WTC11 (cell line): ENCODE measurements around the gene RNF151. TPM values are rescaled to one million over a fixed set of nuclear protein-coding genes. Genes with fewer than 3 reads are reported as not detected.
"Not testable (repeated sequence)": the region's sequence is repeated elsewhere in the genome, so short reads cannot be mapped to it uniquely, and the experiment has no call there.

Source experiments
- ATAC-seq: fragments of 200-7000 bp; cut with Tn5 transposase; 2 replicates; pipeline ENCODE4 v1.10.0; 2021; ENCODE audit warnings: mild to moderate bottlenecking, moderate library complexity
- CTCF ChIA-PET: fragments of 300-600 bp; sonication (Branson Sonifier 250); formaldehyde crosslinking; loops from one replicate; lab custom pipeline; 2021; ENCODE audit warnings: antibody characterized with exemption; lab: Charles Lee
- POLR2A ChIA-PET: fragments of 350-600 bp; sonication (Branson Sonifier 250); formaldehyde crosslinking; loops from one replicate; lab custom pipeline; 2021; ENCODE audit warnings: antibody characterized with exemption; lab: Charles Lee
- DNase-seq: peaks from one replicate; pipeline ENCODE4 v3.0.0; 2021; ENCODE audit warnings: low spot score
- H3K27ac Mint-ChIP-seq: 2 replicates; pipeline ENCODE4 v1.8.0; 2021; ENCODE audit warnings: mixed read lengths
- H3K27me3 Mint-ChIP-seq: 2 replicates; pipeline ENCODE4 v1.8.0; 2021; ENCODE audit warnings: low read depth, mild to moderate bottlenecking, moderate library complexity, mixed read lengths
- H3K36me3 Mint-ChIP-seq: 2 replicates; pipeline ENCODE4 v1.8.0; 2021; ENCODE audit warnings: mixed read lengths
- H3K4me1 Mint-ChIP-seq: 2 replicates; pipeline ENCODE4 v1.8.0; 2022; ENCODE audit warnings: mixed read lengths
- H3K4me3 Mint-ChIP-seq: 2 replicates; pipeline ENCODE4 v1.8.0; 2021; ENCODE audit warnings: mild to moderate bottlenecking, moderate library complexity, mixed read lengths
- H3K9me3 Mint-ChIP-seq: 2 replicates; pipeline ENCODE4 v1.8.0; 2021; ENCODE audit warnings: mixed read lengths
- CBFB ChIP-seq: sonication (generic); formaldehyde crosslinking; IDR thresholded peaks from 2 replicates; pipeline ENCODE4 v1.8.1; 2022; ENCODE audit warnings: mild to moderate bottlenecking, low read depth, missing genetic modification reagents
- CTCF ChIP-seq: fragments of 200-600 bp; IDR thresholded peaks from 2 replicates; pipeline ENCODE4 v1.8.0; 2022; ENCODE audit warnings: antibody characterized with exemption
- E2F4 ChIP-seq: sonication (generic); formaldehyde crosslinking; IDR thresholded peaks from 2 replicates; pipeline ENCODE4 v1.8.1; 2022; ENCODE audit warnings: low read depth, mild to moderate bottlenecking, moderate library complexity, missing genetic modification reagents, borderline replicate concordance
- EMX1 ChIP-seq: fragments of 250-450 bp; sonication (Bioruptor Pico); IDR thresholded peaks from 2 replicates; pipeline ENCODE4 v1.8.0; 2021; ENCODE audit warnings: mild to moderate bottlenecking
- FOXJ3 ChIP-seq: sonication (generic); formaldehyde crosslinking; IDR thresholded peaks from 2 replicates; pipeline ENCODE4 v1.9.0; 2021; ENCODE audit warnings: missing genetic modification reagents, mild to moderate bottlenecking, borderline replicate concordance
- FOXP1 ChIP-seq: sonication (generic); formaldehyde crosslinking; IDR thresholded peaks from 2 replicates; pipeline ENCODE4 v1.8.0; 2022; ENCODE audit warnings: missing genetic modification reagents, mild to moderate bottlenecking, moderate library complexity, borderline replicate concordance
- NFATC4 ChIP-seq: fragments of 250-450 bp; sonication (Bioruptor Pico); IDR thresholded peaks from 2 replicates; pipeline ENCODE4 v1.9.0; 2021; ENCODE audit warnings: mild to moderate bottlenecking
- NR2C2 ChIP-seq: sonication (generic); formaldehyde crosslinking; IDR thresholded peaks from 2 replicates; pipeline ENCODE4 v1.8.0; 2022; ENCODE audit warnings: mild to moderate bottlenecking, missing genetic modification reagents
- PRRX2 ChIP-seq: fragments of 250-450 bp; sonication (Bioruptor Pico); IDR thresholded peaks from 2 replicates; pipeline ENCODE4 v1.8.0; 2021; ENCODE audit warnings: mild to moderate bottlenecking
- ZNF219 ChIP-seq: sonication (generic); formaldehyde crosslinking; IDR thresholded peaks from 2 replicates; pipeline ENCODE4 v1.8.0; 2023; ENCODE audit warnings: missing genetic modification reagents, mild to moderate bottlenecking, borderline replicate concordance
- ZNF263 ChIP-seq: sonication (generic); formaldehyde crosslinking; IDR thresholded peaks from 2 replicates; pipeline ENCODE4 v1.8.1; 2022; ENCODE audit warnings: low read depth, mild to moderate bottlenecking, moderate library complexity, missing genetic modification reagents
- ZNF317 ChIP-seq: sonication (generic); formaldehyde crosslinking; IDR thresholded peaks from 2 replicates; pipeline ENCODE4 v1.8.1; 2023; ENCODE audit warnings: low read depth, mild to moderate bottlenecking, moderate library complexity, missing genetic modification reagents, borderline replicate concordance
- ZNF416 ChIP-seq: fragments of 250-450 bp; sonication (Bioruptor Pico); IDR thresholded peaks from 2 replicates; pipeline ENCODE4 v1.9.0; 2021; ENCODE audit warnings: mild to moderate bottlenecking, inconsistent platforms
- ZSCAN18 ChIP-seq: fragments of 250-450 bp; sonication (Bioruptor Pico); IDR thresholded peaks from 2 replicates; pipeline ENCODE4 v2.1.2; 2022; ENCODE audit warnings: mild to moderate bottlenecking, moderate library complexity
- total RNA-seq: library from RNA; stranded (reverse); gene quantifications from 3 replicates; pipeline ENCODE4 v1.2.3, GENCODE V29; 2021
- TF ChIP-seq, protein P1 (sequence below): fragments of 250-450 bp; sonication (Bioruptor Pico); IDR thresholded peaks from 2 replicates; pipeline ENCODE4 v1.8.0; 2021; ENCODE audit warnings: mild to moderate bottlenecking
- TF ChIP-seq, protein P2 (sequence below): sonication (generic); formaldehyde crosslinking; IDR thresholded peaks from 2 replicates; pipeline ENCODE4 v1.8.0; 2022; ENCODE audit warnings: mild to moderate bottlenecking, missing genetic modification reagents
- TF ChIP-seq, protein P3 (sequence below): fragments of 250-450 bp; sonication (Bioruptor Pico); IDR thresholded peaks from 2 replicates; pipeline ENCODE4 v1.9.0; 2021; ENCODE audit warnings: moderate library complexity, mild to moderate bottlenecking, inconsistent platforms, borderline replicate concordance

The RNF151 gene
- total RNA-seq, 1 experiment from 2014 or later = 0.31 TPM

DNA sequence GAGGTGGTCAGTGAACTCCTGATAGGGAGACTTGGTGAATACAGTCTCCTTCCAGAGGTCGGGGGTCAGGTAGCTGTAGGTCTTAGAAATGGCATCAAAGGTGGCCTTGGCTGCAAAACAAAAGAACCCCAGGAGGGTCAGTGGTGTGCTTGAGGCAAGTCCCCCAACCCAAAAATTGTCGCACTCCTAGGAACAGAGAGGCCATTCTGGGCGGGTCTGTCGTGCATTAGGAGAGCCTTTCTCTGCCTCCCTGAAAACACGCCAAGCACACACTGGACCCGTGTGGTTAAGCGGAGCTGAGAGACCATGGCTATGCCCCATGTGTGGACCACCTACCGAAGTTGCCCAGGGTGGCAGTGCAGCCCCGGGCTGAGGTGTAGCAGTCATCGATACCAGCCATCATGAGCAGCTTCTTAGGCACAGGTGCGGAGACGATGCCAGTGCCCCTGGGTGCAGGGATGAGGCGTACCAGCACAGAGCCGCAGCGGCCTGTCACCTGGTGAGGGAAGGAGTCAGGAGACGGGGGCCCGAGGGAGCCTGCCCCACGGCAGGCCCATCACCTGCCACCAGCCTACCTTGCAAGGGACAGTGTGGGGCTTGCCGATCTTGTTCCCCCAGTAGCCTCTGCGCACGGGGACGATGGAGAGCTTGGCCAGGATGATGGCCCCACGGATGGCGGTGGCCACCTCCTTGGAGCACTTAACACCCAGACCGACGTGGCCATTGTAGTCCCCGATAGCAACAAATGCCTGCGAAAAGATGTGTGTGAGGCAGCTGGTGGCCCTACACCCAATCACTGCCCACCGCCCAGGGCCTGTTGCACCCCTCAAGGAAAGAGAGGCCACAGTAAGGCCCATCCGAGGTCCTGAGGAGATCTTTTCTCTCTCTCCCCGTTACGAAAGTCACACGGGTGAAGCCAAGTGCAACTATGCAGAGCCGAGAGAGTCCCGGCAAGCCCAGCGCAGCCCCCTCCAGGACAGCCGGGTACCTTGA, 4.2 kb upstream of the RNF151 start:
- ChIA-PET POLR2A (interaction anchor here (0.7 to 2.0 kb wide), 3 partner anchors 9 to 193 kb away, joined by 3 to 10 read pairs (median 4); partner anchors contain the start of genes TBL3 and TRAF7), CTCF (interaction anchor here (1.0 to 1.7 kb wide), 3 partner anchors 16 to 39 kb away, joined by 3 to 5 read pairs (median 4); no protein-coding TSS in a partner anchor)
- peak overlapping the region; percentile 94 for H3K4me3 Mint-ChIP-seq
- peaks cover 35% of the 10 kb centered on the region for H3K36me3 Mint-ChIP-seq
- DNase-seq, ATAC-seq, H3K27me3 Mint-ChIP-seq, H3K9me3 Mint-ChIP-seq: not testable (repeated sequence)
- H3K27ac Mint-ChIP-seq = peak overlapping the region; percentile 97
- TF ChIP-seq, protein P1, sequence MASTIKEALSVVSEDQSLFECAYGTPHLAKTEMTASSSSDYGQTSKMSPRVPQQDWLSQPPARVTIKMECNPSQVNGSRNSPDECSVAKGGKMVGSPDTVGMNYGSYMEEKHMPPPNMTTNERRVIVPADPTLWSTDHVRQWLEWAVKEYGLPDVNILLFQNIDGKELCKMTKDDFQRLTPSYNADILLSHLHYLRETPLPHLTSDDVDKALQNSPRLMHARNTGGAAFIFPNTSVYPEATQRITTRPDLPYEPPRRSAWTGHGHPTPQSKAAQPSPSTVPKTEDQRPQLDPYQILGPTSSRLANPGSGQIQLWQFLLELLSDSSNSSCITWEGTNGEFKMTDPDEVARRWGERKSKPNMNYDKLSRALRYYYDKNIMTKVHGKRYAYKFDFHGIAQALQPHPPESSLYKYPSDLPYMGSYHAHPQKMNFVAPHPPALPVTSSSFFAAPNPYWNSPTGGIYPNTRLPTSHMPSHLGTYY (CRISPR knock-in tag) = peak; percentile 4; the same call in 1 of the 2 replicates
- TF ChIP-seq FOXP1 (CRISPR knock-in tag) (peak; percentile 53; the same call in 1 of the 2 replicates), NFATC4 (CRISPR knock-in tag) (peak; percentile 11; the same call in 1 of the 2 replicates)
- peaks cover 39% of the 10 kb centered on the region for H3K4me1 Mint-ChIP-seq

- TF ChIP-seq FOXJ3 (no peak), NR2C2 (CRISPR knock-in tag) (no peak), ZNF416 (CRISPR knock-in tag) (0 out of 2 replicates have a peak, but pooled peaks have one; percentile 11), ZNF219 (CRISPR knock-in tag) (peak; percentile 40; the same call in 1 of the 2 replicates), NFATC4 (CRISPR knock-in tag) (peak; percentile 59), PRRX2 (no peak), EMX1 (CRISPR knock-in tag) (peak; percentile 70; the same call in 1 of the 2 replicates), E2F4 (CRISPR knock-in tag) (0 out of 2 replicates have a peak, but pooled peaks have one; percentile 6)
- CTCF ChIA-PET = interaction anchor here (0.7 to 1.0 kb wide), 8 partner anchors 12 to 84 kb away, joined by 3 to 12 read pairs (median 4); partner anchors contain the start of genes NOXO1, NTHL1 and TSC2
- Mint-ChIP-seq H3K4me1 (peaks cover 39% of the 10 kb centered on the region), H3K27me3 (no peaks in the 10 kb centered on the region), H3K9me3 (no peaks in the 10 kb centered on the region), H3K27ac (peak overlapping the region; percentile 97), H3K36me3 (peaks cover 35% of the 10 kb centered on the region), H3K4me3 (peak overlapping the region; percentile 94)
- no peak for DNase-seq
- POLR2A ChIA-PET = interaction anchor here (0.7 to 2.3 kb wide), 17 partner anchors 8 to 758 kb away, joined by 3 to 20 read pairs (median 6); partner anchors contain the start of genes MAPK8IP3, MSRB1, NOXO1 and TRAF7
- ATAC-seq = no peak
These were observed 2.7 kb upstream of the RNF151 start for GRCh38 chr16:1963806-1964505.

DNA sequence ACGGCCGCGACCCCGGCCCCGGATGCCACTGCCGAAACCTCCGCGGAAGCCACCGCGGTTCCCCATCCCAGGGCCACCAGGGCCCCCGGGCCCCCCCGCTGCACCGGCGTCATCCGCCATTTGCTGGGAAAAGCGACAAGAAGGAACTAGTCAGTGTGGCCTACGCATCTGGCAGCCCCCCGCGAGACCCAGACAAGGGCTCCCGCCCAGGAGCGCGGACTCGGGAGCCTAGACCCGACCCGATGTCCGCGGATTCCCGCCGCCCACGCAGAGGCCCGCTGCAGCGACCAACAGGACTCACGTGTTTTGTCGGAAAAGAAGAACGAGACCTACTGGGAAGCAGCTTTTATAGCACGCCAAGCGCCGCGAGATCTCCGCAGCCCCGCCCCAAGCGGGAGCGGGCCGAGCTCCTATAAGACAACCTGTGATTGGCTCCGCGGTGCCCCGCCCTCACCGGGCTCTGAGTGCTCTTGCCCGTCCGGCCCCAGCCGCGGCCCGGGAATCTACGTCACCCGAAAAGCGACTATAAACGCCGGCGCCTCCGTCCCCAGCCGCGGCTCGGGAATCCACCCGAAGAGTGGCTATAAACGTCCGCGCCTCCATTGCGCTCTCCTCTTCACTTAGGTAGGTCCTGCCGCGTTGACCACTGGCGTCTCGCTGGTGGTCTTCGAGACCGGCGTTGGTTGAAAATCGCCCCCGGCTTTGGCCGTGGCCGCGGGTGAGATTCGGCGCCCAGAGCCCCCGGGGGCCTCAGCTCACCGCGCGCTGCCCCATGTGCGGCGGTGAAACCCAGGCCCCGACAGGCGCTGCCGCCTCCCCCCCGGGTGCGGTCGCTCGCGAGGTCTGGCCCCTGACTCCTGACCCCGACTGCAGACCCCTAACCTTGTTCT, 1.9 kb upstream of the RNF151 start, which contains the start of gene RPS2:
Gene RPS2 (minus strand): TSS at position 321 of the 890 bp plus-strand sequence. CDS start 201 bp downstream, at position 120.
- CTCF ChIA-PET = interaction anchor here (0.7 to 1.0 kb wide), 9 partner anchors 13 to 83 kb away, joined by 3 to 12 read pairs (median 4); partner anchors contain the start of genes NOXO1, NTHL1 and TSC2
- H3K27me3 Mint-ChIP-seq = no peaks in the 10 kb centered on the region
- POLR2A ChIA-PET = interaction anchor here (0.7 to 2.3 kb wide), 22 partner anchors 9 to 544 kb away, joined by 3 to 20 read pairs (median 5); partner anchors contain the start of genes FAHD1, MAPK8IP3, MSRB1 and NOXO1
- no peak for TF ChIP-seq ZSCAN18
- TF ChIP-seq, protein P2, sequence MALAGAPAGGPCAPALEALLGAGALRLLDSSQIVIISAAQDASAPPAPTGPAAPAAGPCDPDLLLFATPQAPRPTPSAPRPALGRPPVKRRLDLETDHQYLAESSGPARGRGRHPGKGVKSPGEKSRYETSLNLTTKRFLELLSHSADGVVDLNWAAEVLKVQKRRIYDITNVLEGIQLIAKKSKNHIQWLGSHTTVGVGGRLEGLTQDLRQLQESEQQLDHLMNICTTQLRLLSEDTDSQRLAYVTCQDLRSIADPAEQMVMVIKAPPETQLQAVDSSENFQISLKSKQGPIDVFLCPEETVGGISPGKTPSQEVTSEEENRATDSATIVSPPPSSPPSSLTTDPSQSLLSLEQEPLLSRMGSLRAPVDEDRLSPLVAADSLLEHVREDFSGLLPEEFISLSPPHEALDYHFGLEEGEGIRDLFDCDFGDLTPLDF (CRISPR knock-in tag) = no peak
- no peak for TF ChIP-seq CTCF
- peak; percentile 32; the same call in 1 of the 2 replicates for TF ChIP-seq ZNF263 (CRISPR knock-in tag)
- no peak for TF ChIP-seq CBFB (CRISPR knock-in tag)
- TF ChIP-seq, protein P3, sequence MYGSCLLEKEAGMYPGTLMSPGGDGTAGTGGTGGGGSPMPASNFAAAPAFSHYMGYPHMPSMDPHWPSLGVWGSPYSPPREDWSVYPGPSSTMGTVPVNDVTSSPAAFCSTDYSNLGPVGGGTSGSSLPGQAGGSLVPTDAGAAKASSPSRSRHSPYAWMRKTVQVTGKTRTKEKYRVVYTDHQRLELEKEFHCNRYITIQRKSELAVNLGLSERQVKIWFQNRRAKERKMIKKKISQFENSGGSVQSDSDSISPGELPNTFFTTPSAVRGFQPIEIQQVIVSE = no peak
- TF ChIP-seq ZNF317 (CRISPR knock-in tag) = no peak

More for the DNA sequence above, 1.9 kb upstream of the RNF151 start, which contains the start of gene RPS2:
- Mint-ChIP-seq H3K4me1 (peaks cover 39% of the 10 kb centered on the region), H3K27ac (peak within 1 kb of the TSS; percentile 97), H3K36me3 (peaks cover 35% of the 10 kb centered on the region), H3K9me3 (no peaks in the 10 kb centered on the region), H3K4me3 (peak within 1 kb of the TSS; percentile 94)
- peak; percentile 51 for ATAC-seq
- DNase-seq = peak; percentile 99
